Stimulated activated naive CD4-positive, alpha-beta T cell (primary cell): ENCODE data around the gene S1PR4.
A peak's percentile ranks its signal among the peaks of the same experiment; 100 is the strongest.
"Not testable (repeated sequence)": the region's sequence is repeated elsewhere in the genome, so short reads cannot be mapped to it uniquely, and the experiment has no call there.

Experiments used
- DNase-seq, 6 experiments: peaks; one replicate each; lab custom pipeline; 2025; lab: John Stamatoyannopoulos, UW

The S1PR4 gene

GRCh38 chr19:3179739-3180293 lies 1.2 kb downstream of the S1PR4 start:
- DNase-seq = peak in 3 of 6 experiments; percentile 10 to 36 (median 22)

- DNase-seq = no peak
Measured at GRCh38 chr19:3183721-3184641, 5.4 kb downstream of the S1PR4 start.

- peak in 5 of 6 experiments; percentile 68 to 90 (median 85) for DNase-seq
Measured at GRCh38 chr19:3184847-3185460, 6.4 kb downstream of the S1PR4 start.

GRCh38 chr19:3185461-3186159 lies 7.0 kb downstream of the S1PR4 start, which contains the start of gene NCLN:
Gene NCLN, plus strand, starts transcription at chr19:3185930. Its CDS starts 101 bp downstream, at chr19:3186031.
- peak; percentile 85 to 98 (median 94) for DNase-seq

GRCh38 chr19:3186160-3186688 lies 7.7 kb downstream of the S1PR4 start:
- peak in 2 of 6 experiments; percentile 41 to 52 for DNase-seq

GRCh38 chr19:3186891-3187661 lies 8.5 kb downstream of the S1PR4 start:
- no peak for DNase-seq

- DNase-seq = no peak
Measured at GRCh38 chr19:3187662-3188511, 9.3 kb downstream of the S1PR4 start.

- DNase-seq = no peak
Measured at GRCh38 chr19:3188627-3189596, 10.3 kb downstream of the S1PR4 start.

GRCh38 chr19:3189702-3190469 lies 11.3 kb downstream of the S1PR4 start:
- no peak for DNase-seq

- no peak for DNase-seq
Measured at GRCh38 chr19:3190470-3190770, 11.9 kb downstream of the S1PR4 start.

GRCh38 chr19:3190921-3191805 lies 12.6 kb downstream of the S1PR4 start:
- DNase-seq = no peak

- DNase-seq = not testable (repeated sequence)
Measured at GRCh38 chr19:3191806-3192104, 13.2 kb downstream of the S1PR4 start.

- DNase-seq = no peak
Measured at GRCh38 chr19:3192228-3192635, 13.7 kb downstream of the S1PR4 start.

- DNase-seq = no peak
Measured at GRCh38 chr19:3192684-3193083, 14.1 kb downstream of the S1PR4 start.

GRCh38 chr19:3193256-3194105 lies 14.9 kb downstream of the S1PR4 start:
- DNase-seq = no peak
